ENCODE measurements around the gene SDHAF1. TPM values are rescaled to one million over a fixed set of nuclear protein-coding genes. Genes with fewer than 3 reads are reported as not detected.

Gene SDHAF1
- total and polyA plus RNA-seq, 2 experiments from 2014 or later = 28.6 to 36.5 TPM

DNA sequence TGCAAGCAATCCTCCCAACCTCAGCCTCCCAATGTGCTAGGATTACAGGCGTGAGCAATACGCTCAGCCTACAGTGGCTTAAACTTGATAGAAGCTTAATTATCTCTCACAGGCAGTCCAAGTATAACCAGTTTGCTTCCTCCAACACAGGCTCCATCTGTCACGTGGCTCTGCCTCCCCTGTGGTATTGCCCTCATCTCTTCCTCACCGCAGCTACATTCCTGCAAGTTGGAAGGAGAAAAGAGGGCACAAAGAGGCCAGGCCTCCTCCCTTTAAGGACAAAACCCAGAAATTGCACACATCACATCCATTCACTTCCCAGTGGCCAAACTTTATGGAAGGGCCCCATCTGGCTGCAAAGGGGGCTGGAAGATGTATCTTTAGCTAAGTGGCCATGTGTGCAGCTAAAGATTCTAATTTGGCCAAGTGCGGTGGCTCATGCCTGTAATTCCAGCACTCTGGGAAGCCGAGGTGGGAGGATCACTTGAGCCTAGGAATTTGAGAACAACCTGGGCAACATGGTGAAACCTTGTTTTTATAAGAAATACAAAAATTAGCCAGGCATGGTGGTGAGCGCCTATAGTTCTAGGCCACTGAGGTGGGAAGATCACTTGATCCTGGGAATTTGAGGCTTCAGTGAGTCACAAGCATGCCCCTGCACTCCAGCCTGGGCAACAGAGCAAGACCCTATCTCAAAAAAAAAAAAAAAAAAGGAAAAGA lies 3.1 kb upstream of the SDHAF1 start:
- 80% methylated on average over 7 of the region's 7 CpGs for WGBS (ENCODE audit: low lambda C conversion rate, missing lambda C conversion rate)
- Histone ChIP-seq H3K9me2 (replicated peaks; ENCODE audit: insufficient read depth) (no peaks in the 10 kb centered on the region), H3K9me3 (ENCODE audit: low read depth) (no peaks in the 10 kb centered on the region), H4K20me1 (ENCODE audit: insufficient read depth, poor library complexity, severe bottlenecking) (no peaks in the 10 kb centered on the region), H3K4me1 (ENCODE audit: insufficient read depth) (no peaks in the 10 kb centered on the region), H3K36me3 (replicated peaks; ENCODE audit: insufficient read depth, low read depth) (no peaks in the 10 kb centered on the region), H3K27me3 (peaks cover 10% of the 10 kb centered on the region), H2AFZ (no peak overlapping the region), H3K4me2 (no peak overlapping the region), H3K27ac (no peak overlapping the region), H3K79me2 (peaks cover 17% of the 10 kb centered on the region), H3K4me3 (no peak overlapping the region)
- TF ChIP-seq, protein P1, sequence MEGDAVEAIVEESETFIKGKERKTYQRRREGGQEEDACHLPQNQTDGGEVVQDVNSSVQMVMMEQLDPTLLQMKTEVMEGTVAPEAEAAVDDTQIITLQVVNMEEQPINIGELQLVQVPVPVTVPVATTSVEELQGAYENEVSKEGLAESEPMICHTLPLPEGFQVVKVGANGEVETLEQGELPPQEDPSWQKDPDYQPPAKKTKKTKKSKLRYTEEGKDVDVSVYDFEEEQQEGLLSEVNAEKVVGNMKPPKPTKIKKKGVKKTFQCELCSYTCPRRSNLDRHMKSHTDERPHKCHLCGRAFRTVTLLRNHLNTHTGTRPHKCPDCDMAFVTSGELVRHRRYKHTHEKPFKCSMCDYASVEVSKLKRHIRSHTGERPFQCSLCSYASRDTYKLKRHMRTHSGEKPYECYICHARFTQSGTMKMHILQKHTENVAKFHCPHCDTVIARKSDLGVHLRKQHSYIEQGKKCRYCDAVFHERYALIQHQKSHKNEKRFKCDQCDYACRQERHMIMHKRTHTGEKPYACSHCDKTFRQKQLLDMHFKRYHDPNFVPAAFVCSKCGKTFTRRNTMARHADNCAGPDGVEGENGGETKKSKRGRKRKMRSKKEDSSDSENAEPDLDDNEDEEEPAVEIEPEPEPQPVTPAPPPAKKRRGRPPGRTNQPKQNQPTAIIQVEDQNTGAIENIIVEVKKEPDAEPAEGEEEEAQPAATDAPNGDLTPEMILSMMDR (IDR thresholded peaks at IDR 0.05; ENCODE audit: poor library complexity) = no peak
- TF ChIP-seq EZH2 (IDR thresholded peaks at IDR 0.05; ENCODE audit: borderline replicate concordance) (no peak), EZH2phosphoT487 (IDR thresholded peaks at IDR 0.05; ENCODE audit: low read depth, severe bottlenecking, unreplicated experiment) (no peak)
- no peak for DNase-seq (ENCODE audit: low spot score)

DNA sequence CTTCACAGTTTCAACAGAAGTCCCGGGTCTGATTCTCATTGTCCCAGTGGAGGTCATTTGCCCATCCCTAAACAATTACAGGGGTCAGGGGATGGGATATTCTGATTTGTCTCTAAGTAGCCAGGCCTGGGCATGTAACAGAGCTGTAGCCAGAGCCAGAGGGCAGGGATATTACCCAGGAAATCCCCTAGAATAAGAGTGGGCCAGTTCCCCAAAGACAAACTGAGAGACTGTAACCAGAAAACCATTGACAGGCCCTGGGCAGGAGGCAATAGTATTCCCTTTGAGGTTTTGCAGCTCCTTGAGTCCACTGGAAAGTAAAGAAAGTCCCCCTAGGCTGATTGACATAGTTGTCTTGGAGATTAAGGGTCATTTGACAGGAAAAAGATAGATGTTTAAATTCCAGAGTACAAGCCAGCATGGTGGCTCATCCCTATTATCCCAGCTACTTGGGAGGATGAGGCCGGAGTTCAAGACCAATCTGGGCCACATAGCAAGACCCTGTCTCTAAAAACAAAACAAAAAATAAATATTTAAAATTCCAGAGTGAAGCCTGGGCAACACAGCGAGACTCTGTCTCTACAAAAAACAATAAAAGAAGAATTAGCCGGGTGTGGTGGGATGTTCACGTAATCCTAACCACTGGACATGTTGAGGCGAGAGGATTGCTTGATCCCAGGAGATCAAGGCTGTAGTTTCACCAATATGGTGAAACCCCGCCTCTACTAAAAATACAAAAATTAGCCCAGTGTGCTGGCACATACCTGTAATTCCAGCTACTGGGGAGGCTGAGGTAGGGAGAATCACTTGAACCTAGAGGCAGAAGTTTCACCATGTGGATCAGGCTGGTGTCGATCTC lies 1.9 kb upstream of the SDHAF1 start:
- peaks cover 27% of the 10 kb centered on the region for H3K79me2 ChIP-seq
- H3K27ac ChIP-seq = no peak overlapping the region
- no peaks in the 10 kb centered on the region for H3K9me2 ChIP-seq (replicated peaks; ENCODE audit: insufficient read depth)
- H3K27me3 ChIP-seq = no peaks in the 10 kb centered on the region
- no peak overlapping the region for H2AFZ ChIP-seq
- 92% methylated on average over 8 of the region's 8 CpGs for WGBS (ENCODE audit: low lambda C conversion rate, missing lambda C conversion rate)
- H3K4me3 ChIP-seq = no peak overlapping the region
- H3K4me1 ChIP-seq (ENCODE audit: insufficient read depth) = no peaks in the 10 kb centered on the region
- no peak overlapping the region for H3K4me2 ChIP-seq
- H3K36me3 ChIP-seq (replicated peaks; ENCODE audit: insufficient read depth, low read depth) = no peaks in the 10 kb centered on the region
- TF ChIP-seq, protein P1 (IDR thresholded peaks at IDR 0.05; ENCODE audit: poor library complexity) = no peak
- TF ChIP-seq EZH2phosphoT487 (IDR thresholded peaks at IDR 0.05; ENCODE audit: low read depth, severe bottlenecking, unreplicated experiment) (no peak), EZH2 (IDR thresholded peaks at IDR 0.05; ENCODE audit: borderline replicate concordance) (no peak)
- DNase-seq (ENCODE audit: low spot score) = no peak
- no peaks in the 10 kb centered on the region for H3K9me3 ChIP-seq (ENCODE audit: low read depth)
- H4K20me1 ChIP-seq (ENCODE audit: insufficient read depth, poor library complexity, severe bottlenecking) = no peaks in the 10 kb centered on the region

DNA sequence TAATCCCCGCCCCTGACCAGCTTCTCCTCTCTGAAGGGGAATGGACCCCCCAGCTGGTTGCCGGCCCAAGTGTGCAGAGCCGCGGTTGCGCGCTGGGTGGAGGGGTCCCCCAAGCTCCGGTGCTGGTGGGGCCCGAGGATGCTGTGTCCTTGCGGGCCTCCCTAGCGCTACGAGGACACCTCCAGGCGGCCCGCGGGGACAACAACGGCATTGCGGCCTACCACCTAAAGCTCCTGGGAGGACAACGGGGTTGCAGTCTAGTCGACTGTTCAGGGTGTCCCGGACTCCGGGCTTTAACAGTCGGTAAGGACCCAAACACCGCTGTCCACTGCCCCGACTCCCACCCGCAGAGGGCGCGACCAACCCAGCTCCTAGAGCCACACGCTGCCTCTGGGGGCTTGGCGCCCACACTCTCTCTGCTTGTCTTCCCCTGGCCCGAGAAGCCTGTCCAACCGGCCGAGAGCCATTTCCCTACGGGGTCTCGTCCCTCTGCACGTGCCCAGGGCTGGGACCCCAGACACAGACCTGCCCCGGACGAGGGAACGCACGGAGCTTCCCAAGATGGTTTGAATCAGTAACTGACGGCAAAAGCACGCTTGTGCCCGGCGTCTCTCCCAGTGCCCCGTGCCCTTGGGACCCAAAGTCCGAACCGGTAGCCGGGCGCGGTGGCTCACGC lies 927 bp upstream of the SDHAF1 start:
- H3K27ac ChIP-seq = no peak overlapping the region
- H3K79me2 ChIP-seq = peaks cover 33% of the 10 kb centered on the region
- no peaks in the 10 kb centered on the region for H3K27me3 ChIP-seq
- no peaks in the 10 kb centered on the region for H3K4me1 ChIP-seq (ENCODE audit: insufficient read depth)
- H4K20me1 ChIP-seq (ENCODE audit: insufficient read depth, poor library complexity, severe bottlenecking) = no peaks in the 10 kb centered on the region
- WGBS (ENCODE audit: low lambda C conversion rate, missing lambda C conversion rate) = 89% methylated on average over 46 of the region's 49 CpGs
- no peaks in the 10 kb centered on the region for H3K36me3 ChIP-seq (replicated peaks; ENCODE audit: insufficient read depth, low read depth)
- no peaks in the 10 kb centered on the region for H3K9me3 ChIP-seq (ENCODE audit: low read depth)
- no peak overlapping the region for H3K4me3 ChIP-seq
- peak overlapping the region; percentile 91 for H3K4me2 ChIP-seq
- no peak for DNase-seq (ENCODE audit: low spot score)
- no peaks in the 10 kb centered on the region for H3K9me2 ChIP-seq (replicated peaks; ENCODE audit: insufficient read depth)
- TF ChIP-seq EZH2 (IDR thresholded peaks at IDR 0.05; ENCODE audit: borderline replicate concordance) = no peak
- TF ChIP-seq EZH2phosphoT487 (IDR thresholded peaks at IDR 0.05; ENCODE audit: low read depth, severe bottlenecking, unreplicated experiment) = no peak
- TF ChIP-seq, protein P1 (IDR thresholded peaks at IDR 0.05; ENCODE audit: poor library complexity) = no peak
- H2AFZ ChIP-seq = no peak overlapping the region
